ENCODE data around the gene PUSL1. TPM values are rescaled to one million over a fixed set of nuclear protein-coding genes. Genes with fewer than 3 reads are reported as not detected.
A peak's percentile ranks its signal among the peaks of the same experiment; 100 is the strongest.

PUSL1 gene
- total and polyA plus RNA-seq, 2 donors from 2014 or later, result 12.6 to 13.9 TPM

GRCh38 chr1:1355416-1355815 is 47.0 kb downstream of the PUSL1 start:
- no peaks in the 10 kb centered on the region for H3K27me3 ChIP-seq (ENCODE audit: control insufficient read depth, insufficient read depth, low read length)
- H3K4me3 ChIP-seq (ENCODE audit: low read length in 3 of 3), result no peak overlapping the region
- H3K9me3 ChIP-seq (ENCODE audit: control insufficient read depth in 2 of 3, insufficient read depth in 1 of 3, low read length in 3 of 3), result no peaks in the 10 kb centered on the region
- H3K27ac ChIP-seq (ENCODE audit: low read depth in 2 of 2, low read length in 2 of 2), result no peak overlapping the region
- H3K4me1 ChIP-seq (ENCODE audit: control insufficient read depth in 2 of 3, insufficient read depth in 2 of 3, low read depth in 1 of 3, low read length in 3 of 3), result peaks cover 0 to 18% (median 0%) of the 10 kb centered on the region in 3 donors
- no peak overlapping the region for H3K9ac ChIP-seq (ENCODE audit: low read length in 3 of 3)
- DNase-seq (peak; percentile 68 to 87 (median 82)), FAIRE-seq (no peak)
- intact Hi-C loops (cut with DNase I), result no loop called here
- TF ChIP-seq CTCF (IDR thresholded peaks at IDR 0.05; ENCODE audit: borderline replicate concordance, extremely low read depth, insufficient read depth), result no peak
- no peaks in the 10 kb centered on the region for H3K36me3 ChIP-seq (ENCODE audit: control insufficient read depth in 2 of 3, insufficient read depth in 3 of 3, low read length in 3 of 3)

- peak overlapping the region in 1 of 3 donors; percentile 55 for H3K4me3 ChIP-seq (ENCODE audit: low read length in 3 of 3)
- H3K4me1 ChIP-seq (ENCODE audit: control insufficient read depth in 2 of 3, insufficient read depth in 2 of 3, low read depth in 1 of 3, low read length in 3 of 3), result peaks cover 0 to 25% (median 0%) of the 10 kb centered on the region in 3 donors
- H3K36me3 ChIP-seq (ENCODE audit: control insufficient read depth in 2 of 3, insufficient read depth in 3 of 3, low read length in 3 of 3), result no peaks in the 10 kb centered on the region
- intact Hi-C loops (cut with DNase I), result no loop called here
- no peaks in the 10 kb centered on the region for H3K9me3 ChIP-seq (ENCODE audit: control insufficient read depth in 2 of 3, insufficient read depth in 1 of 3, low read length in 3 of 3)
- TF ChIP-seq CTCF (IDR thresholded peaks at IDR 0.05; ENCODE audit: borderline replicate concordance, extremely low read depth, insufficient read depth), result no peak
- H3K27me3 ChIP-seq (ENCODE audit: control insufficient read depth, insufficient read depth, low read length), result no peaks in the 10 kb centered on the region
- FAIRE-seq, result no peak
- no peak overlapping the region for H3K27ac ChIP-seq (ENCODE audit: low read depth in 2 of 2, low read length in 2 of 2)
- DNase-seq, result peak in 2 of 5 donors; percentile 77 to 80
- no peak overlapping the region for H3K9ac ChIP-seq (ENCODE audit: low read length in 3 of 3)
Measured at GRCh38 chr1:1356166-1356795, 47.9 kb downstream of the PUSL1 start.

- Histone ChIP-seq H3K9ac (ENCODE audit: low read length in 3 of 3) (no peak overlapping the region), H3K27ac (ENCODE audit: low read depth in 2 of 2, low read length in 2 of 2) (peak overlapping the region in 1 of 2 donors; percentile 43), H3K36me3 (ENCODE audit: control insufficient read depth in 2 of 3, insufficient read depth in 3 of 3, low read length in 3 of 3) (no peaks in the 10 kb centered on the region), H3K4me3 (ENCODE audit: low read length in 3 of 3) (peak overlapping the region in 2 of 3 donors; percentile 20 to 55), H3K9me3 (ENCODE audit: control insufficient read depth in 2 of 3, insufficient read depth in 1 of 3, low read length in 3 of 3) (no peaks in the 10 kb centered on the region), H3K27me3 (ENCODE audit: control insufficient read depth, insufficient read depth, low read length) (no peaks in the 10 kb centered on the region), H3K4me1 (ENCODE audit: control insufficient read depth in 2 of 3, insufficient read depth in 2 of 3, low read depth in 1 of 3, low read length in 3 of 3) (peaks cover 0 to 23% (median 2%) of the 10 kb centered on the region in 3 donors)
- DNase-seq (peak in 2 of 5 donors; percentile 65 to 78), FAIRE-seq (no peak)
- intact Hi-C loops (cut with DNase I), result no loop called here
- TF ChIP-seq CTCF (IDR thresholded peaks at IDR 0.05; ENCODE audit: borderline replicate concordance, extremely low read depth, insufficient read depth), result no peak
Measured at GRCh38 chr1:1356796-1357401, 48.5 kb downstream of the PUSL1 start.

Measured in kidney (tissue), 14 donors.